GM19395 (cell line): ENCODE measurements around the gene NEU4.
"Not testable (repeated sequence)": the region's sequence is repeated elsewhere in the genome, so short reads cannot be mapped to it uniquely, and the experiment has no call there.

Experiments
- ATAC-seq: cut with Tn5 transposase; IDR thresholded peaks from one replicate; pipeline ENCODE4 v1.9.1; 2021; ENCODE audit warnings: mild to moderate bottlenecking, moderate library complexity; ENCODE audit not compliant: unreplicated experiment

The NEU4 gene

DNA sequence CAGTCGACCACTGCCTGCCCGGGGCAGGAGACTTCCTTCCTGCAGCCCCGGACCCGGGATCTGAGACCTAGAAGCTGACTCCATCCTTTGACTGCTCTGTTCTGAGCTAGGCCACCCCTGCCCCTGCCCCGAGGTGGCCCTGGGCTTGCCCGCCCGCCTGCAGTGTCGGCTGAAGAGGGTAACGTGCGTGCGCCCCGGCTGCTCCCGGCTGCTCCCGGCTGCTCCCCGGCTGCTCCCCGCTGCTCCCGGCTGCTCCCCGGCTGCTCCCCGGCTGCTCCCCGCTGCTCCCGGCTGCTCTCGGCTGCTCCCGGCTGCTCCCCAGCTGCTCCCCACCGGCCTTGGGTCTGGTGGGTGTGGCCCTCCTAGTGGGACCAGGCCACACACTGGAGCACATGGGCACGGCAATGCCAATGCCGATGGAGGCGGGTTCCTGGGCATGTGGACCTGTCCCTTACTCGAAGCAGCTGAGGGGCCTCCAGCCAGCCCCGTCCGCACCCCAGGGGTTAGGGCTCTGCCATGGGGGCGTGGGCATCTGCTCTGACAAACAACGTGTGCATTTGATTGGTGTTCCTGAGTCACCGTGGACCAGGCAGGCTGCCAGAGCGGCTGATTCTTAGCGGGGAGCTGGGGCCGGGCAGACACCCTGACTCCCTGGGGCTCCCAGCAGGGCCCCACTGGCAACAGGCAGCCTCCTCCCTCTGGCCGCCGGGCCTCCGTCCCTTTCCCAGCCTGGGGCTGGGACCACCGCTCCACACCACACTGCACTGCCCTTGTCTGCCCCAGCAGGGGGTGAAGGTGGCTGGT lies 34.4 kb upstream of the NEU4 start:
- ATAC-seq: no peak

GRCh38 chr2:241775223-241776177 lies 33.5 kb upstream of the NEU4 start:
- ATAC-seq: no peak

- no peak for ATAC-seq
Observed at GRCh38 chr2:241776336-241777169, 32.4 kb upstream of the NEU4 start, which contains the start of gene GAL3ST2. GAL3ST2 (plus strand) TSS chr2:241776822; CDS start chr2:241776956, 134 bp downstream.

DNA sequence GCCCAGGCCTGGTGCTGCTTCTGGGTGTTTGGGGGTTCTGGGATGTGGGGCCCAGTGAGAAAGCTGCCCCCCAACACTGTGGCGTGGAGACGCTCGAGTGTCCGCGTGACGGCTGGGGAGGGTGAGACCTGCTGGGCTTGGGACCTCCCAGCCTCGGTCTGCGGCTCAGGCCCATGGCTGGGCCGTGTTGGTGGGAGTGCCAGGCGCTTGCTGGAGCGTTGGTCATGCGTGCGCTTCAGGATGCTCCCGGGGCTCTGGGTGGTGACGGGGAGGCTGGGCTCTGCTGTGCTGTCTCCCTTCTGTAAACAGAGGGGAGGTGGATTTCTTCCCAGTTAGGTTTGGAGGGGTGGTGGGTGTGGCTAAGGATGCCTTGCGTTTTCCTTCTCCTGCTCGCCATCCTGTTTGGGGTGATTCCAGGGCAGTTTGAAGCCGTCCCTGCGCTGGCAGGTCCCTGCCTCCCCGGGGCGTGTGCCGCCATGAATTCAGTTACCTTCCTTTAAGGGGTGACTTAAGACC lies 31.8 kb upstream of the NEU4 start:
- ATAC-seq: no peak

GRCh38 chr2:241777686-241778627 lies 31.0 kb upstream of the NEU4 start:
- ATAC-seq: no peak

- ATAC-seq: no peak
Observed at GRCh38 chr2:241780939-241781569, 27.9 kb upstream of the NEU4 start.

DNA sequence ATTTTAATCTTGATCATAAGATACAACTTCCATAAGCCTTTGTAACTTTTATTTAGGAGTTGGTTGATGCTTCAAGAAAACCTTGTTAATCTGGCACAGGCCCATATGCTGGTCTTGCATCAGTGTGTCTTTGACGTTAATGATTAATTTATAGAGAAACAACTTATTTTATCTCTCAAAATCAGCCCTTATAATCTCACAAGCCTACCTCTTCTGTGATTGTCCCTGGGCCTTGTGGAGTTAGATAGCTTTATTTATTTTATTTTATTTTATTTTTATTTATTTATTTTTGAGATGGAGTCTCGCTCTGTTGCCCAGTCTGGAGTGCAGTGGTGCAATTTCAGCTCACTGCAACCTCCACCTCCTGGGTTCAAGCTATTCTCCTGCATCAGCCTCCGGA lies 26.9 kb upstream of the NEU4 start:
- not testable (repeated sequence) for ATAC-seq

- no peak for ATAC-seq
Observed at GRCh38 chr2:241788135-241788534, 20.9 kb upstream of the NEU4 start.

GRCh38 chr2:241788572-241788971 lies 20.4 kb upstream of the NEU4 start:
- ATAC-seq: no peak

GRCh38 chr2:241791385-241791784 lies 17.6 kb upstream of the NEU4 start:
- ATAC-seq: not testable (repeated sequence)

- ATAC-seq: no peak
Observed at GRCh38 chr2:241793385-241793784, 15.6 kb upstream of the NEU4 start.

- no peak for ATAC-seq
Observed at GRCh38 chr2:241794250-241794823, 14.7 kb upstream of the NEU4 start.

- ATAC-seq: no peak
Observed at GRCh38 chr2:241795021-241795999, 13.7 kb upstream of the NEU4 start.

GRCh38 chr2:241796209-241796608 lies 12.8 kb upstream of the NEU4 start:
- ATAC-seq: no peak

- no peak for ATAC-seq
Observed at GRCh38 chr2:241796610-241797138, 12.3 kb upstream of the NEU4 start.

DNA sequence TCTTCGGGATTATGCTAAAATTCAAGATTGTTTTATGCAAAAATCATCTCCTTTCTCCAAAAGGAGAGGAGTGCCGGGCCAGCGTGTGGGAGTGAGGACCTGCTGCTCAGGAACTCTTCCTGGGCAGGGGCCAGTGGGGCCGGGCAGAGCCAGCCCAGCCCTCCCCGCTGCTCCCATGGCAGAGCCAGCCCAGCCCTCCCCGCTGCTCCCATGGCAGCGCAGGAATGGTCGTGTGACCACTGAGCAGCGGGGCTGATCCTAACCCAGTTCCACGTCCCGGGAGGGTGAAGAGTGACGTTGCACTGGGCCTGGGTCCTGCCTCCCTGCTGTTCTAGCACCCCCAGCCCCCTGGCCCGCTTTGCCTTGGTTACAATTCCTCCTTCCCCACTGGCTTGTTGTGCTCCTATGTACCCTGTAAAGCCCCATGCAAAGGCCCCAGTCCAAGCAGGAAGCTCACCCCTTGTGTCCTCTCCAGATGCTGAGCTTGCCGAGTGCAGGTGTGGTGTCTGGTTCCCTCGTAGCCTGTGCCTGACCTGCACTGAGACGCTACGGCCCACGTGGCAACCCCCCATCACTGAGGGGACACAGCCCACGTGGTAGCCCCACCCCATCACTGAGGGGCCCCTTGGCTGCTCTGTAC lies 11.4 kb upstream of the NEU4 start:
- ATAC-seq: no peak
